ENCODE measurements around the gene ADRM1.

DNA sequence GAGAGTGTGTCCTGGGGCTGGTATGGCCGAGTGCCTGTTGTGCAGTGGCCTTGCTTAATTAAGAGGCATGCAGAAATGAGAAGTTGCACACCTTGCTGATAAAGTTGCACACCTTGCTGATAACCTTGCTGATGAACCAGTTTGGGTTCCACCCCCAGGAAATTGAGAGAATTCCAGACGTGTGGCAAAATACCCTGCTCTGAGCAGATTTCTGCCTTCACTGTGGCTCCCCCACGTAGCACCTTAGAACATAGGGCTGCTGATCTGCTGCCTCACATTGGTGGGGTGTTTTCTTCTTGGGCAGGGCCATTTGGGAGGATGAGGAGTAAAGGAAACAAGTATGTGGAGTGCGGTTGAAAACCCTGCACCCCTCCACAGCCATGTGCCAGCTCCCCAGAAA, 22.5 kb upstream of the ADRM1 start:
- no peak for TF ChIP-seq FOXK2 (IDR thresholded peaks at IDR 0.05)
- TF ChIP-seq ARNT (IDR thresholded peaks at IDR 0.05), result no peak
- no peak for TF ChIP-seq FOXM1 (IDR thresholded peaks at IDR 0.05; ENCODE audit: borderline replicate concordance)
- no peak for TF ChIP-seq ELF4 (IDR thresholded peaks at IDR 0.05)
- TF ChIP-seq BHLHE40 (IDR thresholded peaks at IDR 0.05; ENCODE audit: borderline replicate concordance), result no peak

Data from HEK293T (cell line).